ENCODE data around the gene ZDHHC24. TPM values are rescaled to one million over a fixed set of nuclear protein-coding genes. Genes with fewer than 3 reads are reported as not detected.

ZDHHC24 gene
- total RNA-seq, 6 donors from 2014 or later: 12.4 to 24.8 (median 14.1) TPM

GRCh38 chr11:66557733-66558326, 12.0 kb upstream of the ZDHHC24 start:
- no peaks in the 10 kb centered on the region for H3K9me3 ChIP-seq
- peaks cover 8 to 11% (median 9%) of the 10 kb centered on the region in 4 donors for H3K4me1 ChIP-seq
- H3K4me3 ChIP-seq: no peak overlapping the region
- H3K36me3 ChIP-seq: no peaks in the 10 kb centered on the region
- H3K27me3 ChIP-seq: no peaks in the 10 kb centered on the region
- WGBS, 2 donors: 95% methylated on average over 24 of the region's 24 CpGs; no CpG with 5 or more reads in 1 of the 2 donors
- DNase-seq (peak in 1 of 2 donors; percentile 71), ATAC-seq (ENCODE audit: low FRiP score in 2 of 2) (no peak)
- TF ChIP-seq CTCF (IDR thresholded peaks at IDR 0.05) (no peak), POLR2A (IDR thresholded peaks at IDR 0.05) (no peak), EP300 (IDR thresholded peaks at IDR 0.05) (no peak), POLR2AphosphoS5 (IDR thresholded peaks at IDR 0.05) (no peak)
- H3K27ac ChIP-seq: no peak overlapping the region

- 70 to 82% methylated on average over 5 to 7 of the region's 7 CpGs for WGBS, 2 donors
- H3K9me3 ChIP-seq: no peaks in the 10 kb centered on the region
- ATAC-seq (ENCODE audit: low FRiP score in 2 of 2): no peak
- H3K27me3 ChIP-seq: no peaks in the 10 kb centered on the region
- no peak for DNase-seq
- no peak for TF ChIP-seq EP300 (IDR thresholded peaks at IDR 0.05)
- TF ChIP-seq POLR2AphosphoS5 (IDR thresholded peaks at IDR 0.05): no peak
- TF ChIP-seq CTCF (IDR thresholded peaks at IDR 0.05): no peak
- TF ChIP-seq POLR2A (IDR thresholded peaks at IDR 0.05): no peak
- H3K27ac ChIP-seq: no peak overlapping the region
- H3K4me3 ChIP-seq: no peak overlapping the region
- no peaks in the 10 kb centered on the region for H3K36me3 ChIP-seq
- peaks cover 8 to 11% (median 9%) of the 10 kb centered on the region in 4 donors for H3K4me1 ChIP-seq
These were observed 10.2 kb upstream of the ZDHHC24 start for GRCh38 chr11:66556086-66556485.

- WGBS, 2 donors: 68 to 71% methylated on average over 3 of the region's 3 CpGs
These were observed 9.6 kb upstream of the ZDHHC24 start for GRCh38 chr11:66555416-66555815.

GRCh38 chr11:66554602-66555001, 8.8 kb upstream of the ZDHHC24 start:
- DNase-seq: no peak
- Histone ChIP-seq H3K4me1 (peaks cover 8 to 10% (median 9%) of the 10 kb centered on the region in 4 donors), H3K9me3 (no peaks in the 10 kb centered on the region), H3K36me3 (no peaks in the 10 kb centered on the region), H3K27me3 (no peaks in the 10 kb centered on the region), H3K4me3 (no peak overlapping the region), H3K27ac (no peak overlapping the region)
- TF ChIP-seq CTCF (IDR thresholded peaks at IDR 0.05) (no peak), POLR2A (IDR thresholded peaks at IDR 0.05) (no peak), EP300 (IDR thresholded peaks at IDR 0.05) (no peak), POLR2AphosphoS5 (IDR thresholded peaks at IDR 0.05) (no peak)
- WGBS, 2 donors: 76 to 78% methylated on average over 5 of the region's 5 CpGs
- no peak for ATAC-seq (ENCODE audit: low FRiP score in 2 of 2)

More at GRCh38 chr11:66555416-66555815, 9.6 kb upstream of the ZDHHC24 start:
- Histone ChIP-seq H3K36me3 (no peaks in the 10 kb centered on the region), H3K27me3 (no peaks in the 10 kb centered on the region), H3K9me3 (no peaks in the 10 kb centered on the region), H3K4me3 (no peak overlapping the region), H3K4me1 (peaks cover 8 to 11% (median 9%) of the 10 kb centered on the region in 4 donors), H3K27ac (no peak overlapping the region)
- TF ChIP-seq POLR2AphosphoS5 (IDR thresholded peaks at IDR 0.05) (no peak), CTCF (IDR thresholded peaks at IDR 0.05) (no peak), POLR2A (IDR thresholded peaks at IDR 0.05) (no peak), EP300 (IDR thresholded peaks at IDR 0.05) (no peak)
- no peak for DNase-seq
- no peak for ATAC-seq (ENCODE audit: low FRiP score in 2 of 2)

- 81 to 86% methylated on average over 4 of the region's 4 CpGs for WGBS, 2 donors
- no peaks in the 10 kb centered on the region for H3K27me3 ChIP-seq
- TF ChIP-seq EP300 (IDR thresholded peaks at IDR 0.05) (no peak), CTCF (IDR thresholded peaks at IDR 0.05) (no peak), POLR2AphosphoS5 (IDR thresholded peaks at IDR 0.05) (no peak), POLR2A (IDR thresholded peaks at IDR 0.05) (no peak)
- no peak overlapping the region for H3K27ac ChIP-seq
- ATAC-seq (ENCODE audit: low FRiP score in 2 of 2) (no peak), DNase-seq (no peak)
- no peaks in the 10 kb centered on the region for H3K36me3 ChIP-seq
- no peak overlapping the region for H3K4me3 ChIP-seq
- H3K4me1 ChIP-seq: peaks cover 4 to 11% (median 8%) of the 10 kb centered on the region in 4 donors
- no peaks in the 10 kb centered on the region for H3K9me3 ChIP-seq
These were observed 5.0 kb upstream of the ZDHHC24 start for GRCh38 chr11:66550887-66551286.
